ENCODE results near the gene ASB15. TPM values are rescaled to one million over a fixed set of nuclear protein-coding genes. Genes with fewer than 3 reads are reported as not detected.
A peak's percentile ranks its signal among the peaks of the same experiment; 100 is the strongest.

Gene ASB15
- total and polyA plus RNA-seq, 2 of the 4 experiments (the other 2 are of a cell fraction) = not detected

- no peak overlapping the region for H2BK120ac ChIP-seq (ENCODE audit: low read depth, low read length)
- no peak for DNase-seq
- H2AFZ ChIP-seq (replicated peaks; ENCODE audit: low read length, poor library complexity) = no peak overlapping the region
- no peak overlapping the region for H3K56ac ChIP-seq (ENCODE audit: extremely low read depth, insufficient read depth, low read length)
- WGBS, 2 experiments (ENCODE audit: extremely low coverage in 2 of 2, insufficient read length in 1 of 2) = 14% methylated on average over 1 of the region's 2 CpGs; no CpG with 5 or more reads in 1 of the 2 experiments
- no peak overlapping the region for H2BK15ac ChIP-seq (ENCODE audit: low read depth, low read length)
- H2AK5ac ChIP-seq (ENCODE audit: low read depth, low read length) = no peak overlapping the region
- intact Hi-C loops (cut with micrococcal nuclease) (loop anchor here (5.0 kb wide), 2 partner anchors 44 to 189 kb away; no protein-coding TSS in a partner anchor), in situ Hi-C loops (cut with MboI; ENCODE audit: low sequenced_read_pairs) (loop anchor here (5.0 kb wide), 1 partner anchor 186 kb away; no protein-coding TSS in a partner anchor), dilution Hi-C loops (cut with HindIII; ENCODE audit: low sequenced_read_pairs, unreplicated experiment) (no loop called here)
- no peak overlapping the region for H3K4me3 ChIP-seq (ENCODE audit: insufficient read depth, low read depth, low read length)
- no peak overlapping the region for H3K14ac ChIP-seq (replicated peaks; ENCODE audit: low read depth, low read length)
- ChIA-PET CTCF (interaction anchor here (1.0 to 2.0 kb wide), 6 partner anchors 9 to 190 kb away, joined by 3 to 5 read pairs (median 3); no protein-coding TSS in a partner anchor), POLR2A (ENCODE audit: unreplicated experiment) (no interaction called here)
- H3K9me1 ChIP-seq (ENCODE audit: insufficient read depth, low read length) = no peaks in the 10 kb centered on the region; the same call in 1 of the 2 replicates
- no peak overlapping the region for H3K23ac ChIP-seq (ENCODE audit: low read depth, low read length)
- peaks cover 3% of the 10 kb centered on the region; the same call in 1 of the 2 replicates for H4K20me1 ChIP-seq (ENCODE audit: insufficient read depth, low read length)
- no peak overlapping the region for H4K8ac ChIP-seq (ENCODE audit: low read depth in 2 of 2, low read length in 2 of 2)
- H3K4me1 ChIP-seq (ENCODE audit: control insufficient read depth, insufficient read depth, low read length) = 0 out of 2 replicates have a peak, but pooled peaks cover 3% of the 10 kb centered on the region
- no peaks in the 10 kb centered on the region for H3K79me1 ChIP-seq (ENCODE audit: low read depth in 1 of 2, low read length in 2 of 2)
- H3K4ac ChIP-seq (ENCODE audit: low read depth, low read length) = no peak overlapping the region
- H3K36me3 ChIP-seq (ENCODE audit: control insufficient read depth, insufficient read depth, low read length) = peaks cover 4% of the 10 kb centered on the region
- peak; percentile 54 for ATAC-seq (ENCODE audit: low read depth)
- H3K18ac ChIP-seq (ENCODE audit: low read depth, low read length) = no peak overlapping the region
- H2AK9ac ChIP-seq (replicated peaks; ENCODE audit: low read depth, low read length, poor library complexity) = no peak overlapping the region
- no peak overlapping the region for H2BK20ac ChIP-seq (ENCODE audit: low read depth, low read length)
- TF ChIP-seq BHLHE40 (IDR thresholded peaks at IDR 0.05; ENCODE audit: low read depth, low read length) = no peak; the same call in 1 of the 2 replicates
- no peak for TF ChIP-seq ELK1 (IDR thresholded peaks at IDR 0.05; ENCODE audit: borderline replicate concordance, low read depth, low read length)
- no peak overlapping the region for H3K27ac ChIP-seq (ENCODE audit: insufficient read depth, low read length)
- BruUV-seq (replicated peaks) = no TSS peak
- H4K5ac ChIP-seq (ENCODE audit: low read depth, low read length) = no peak overlapping the region
- no peaks in the 10 kb centered on the region for H3K27me3 ChIP-seq (ENCODE audit: control insufficient read depth, insufficient read depth, low read length)
- H3K9ac ChIP-seq (ENCODE audit: low read depth, low read length) = no peak overlapping the region
- H3K9me3 ChIP-seq (ENCODE audit: control insufficient read depth, insufficient read depth, low read length) = no peaks in the 10 kb centered on the region
- H4K91ac ChIP-seq (ENCODE audit: insufficient read depth, low read depth, low read length) = no peak overlapping the region
- no peak overlapping the region for H3K4me2 ChIP-seq (ENCODE audit: low read depth, low read length)
- no peak overlapping the region for H2BK5ac ChIP-seq (ENCODE audit: low read depth, low read length, poor library complexity, severe bottlenecking)
Measured at GRCh38 chr7:123681561-123681960, 79.9 kb downstream of the ASB15 start.

All from IMR-90 (cell line).